Activated T-cell treated with anti-CD3 and anti-CD28 coated beads for 24 hours (primary cell): ENCODE measurements around the gene APOBEC3H.

ENCODE experiments used
- DNase-seq: peaks from one replicate; pipeline ENCODE4 v3.0.0-alpha.2; 2020; ENCODE audit warnings: low read depth

APOBEC3H gene

DNA sequence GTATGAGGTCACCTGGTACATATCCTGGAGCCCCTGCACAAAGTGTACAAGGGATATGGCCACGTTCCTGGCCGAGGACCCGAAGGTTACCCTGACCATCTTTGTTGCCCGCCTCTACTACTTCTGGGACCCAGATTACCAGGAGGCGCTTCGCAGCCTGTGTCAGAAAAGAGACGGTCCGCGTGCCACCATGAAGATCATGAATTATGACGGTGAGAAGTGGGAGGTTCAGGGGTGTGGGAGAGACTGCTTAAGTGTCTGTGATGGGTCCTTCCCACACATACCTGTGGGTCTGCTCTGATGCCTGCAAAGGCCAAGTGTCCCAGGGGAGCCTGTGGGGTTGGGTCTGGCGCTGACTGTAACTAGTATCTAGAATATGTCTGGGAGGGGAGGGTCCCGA is 16.0 kb upstream of the APOBEC3H start:
- DNase-seq = no peak

DNA sequence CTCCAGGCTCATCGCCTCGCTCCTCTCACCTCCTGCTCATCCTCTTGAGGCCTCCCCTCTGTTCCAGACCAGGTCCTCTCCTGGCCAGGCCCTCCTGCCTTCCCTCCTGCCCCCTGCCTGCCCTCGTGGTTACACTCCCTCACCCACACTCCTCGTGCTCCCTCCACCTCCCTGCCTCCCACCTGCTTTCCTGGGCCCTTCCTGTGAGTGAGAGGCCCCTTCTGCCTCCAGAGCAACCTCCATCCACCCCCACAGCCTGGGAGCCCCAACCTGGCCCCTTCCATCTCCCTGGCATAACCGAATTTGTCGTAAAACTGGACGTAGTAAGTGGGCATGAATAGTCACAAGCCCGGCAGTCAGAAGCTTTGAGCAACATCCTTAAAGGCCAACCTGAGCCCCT is 15.4 kb upstream of the APOBEC3H start:
- DNase-seq = no peak

DNA sequence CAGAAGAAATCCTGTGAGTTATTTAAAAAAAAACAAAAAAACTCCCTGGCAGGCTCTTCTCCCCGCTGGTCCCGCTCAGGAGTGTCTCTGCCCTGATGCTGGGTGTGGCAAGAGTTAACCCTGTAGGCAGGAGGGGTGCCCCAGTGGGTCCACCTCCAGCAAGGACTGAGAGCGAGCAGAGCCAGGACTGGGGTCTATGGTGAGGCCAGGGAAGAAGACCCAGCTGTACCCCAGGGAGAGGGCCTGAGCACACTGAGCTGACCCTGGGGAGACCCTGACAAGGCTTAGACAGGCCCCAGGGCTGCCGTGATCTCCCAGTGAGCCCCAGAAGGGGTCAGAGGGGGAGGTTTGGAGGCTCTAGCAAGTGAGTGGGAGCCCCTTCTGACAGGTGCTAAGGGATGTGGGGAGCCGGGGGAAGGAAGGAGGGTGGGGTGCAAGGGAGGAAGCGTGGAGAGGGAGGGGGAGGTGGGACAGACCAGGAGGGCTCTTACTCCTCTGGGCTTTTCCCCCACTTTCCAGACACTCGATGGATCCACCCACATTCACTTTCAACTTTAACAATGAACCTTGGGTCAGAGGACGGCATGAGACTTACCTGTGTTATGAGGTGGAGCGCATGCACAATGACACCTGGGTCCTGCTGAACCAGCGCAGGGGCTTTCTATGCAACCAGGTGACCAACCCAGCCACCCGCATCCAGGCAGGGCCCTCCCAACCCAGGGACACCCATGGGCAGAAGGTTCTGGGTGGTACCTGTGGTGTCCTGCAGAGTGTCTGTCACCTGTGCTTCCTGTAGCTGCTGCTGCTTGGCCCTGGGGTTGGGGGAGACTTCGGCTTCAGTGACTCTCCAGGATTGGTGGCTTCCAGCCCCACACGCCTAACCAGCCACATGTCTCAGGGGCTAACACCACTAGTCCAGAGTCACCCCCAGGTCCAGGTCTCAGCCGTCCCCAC is 13.6 kb upstream of the APOBEC3H start:
- DNase-seq = no peak

DNA sequence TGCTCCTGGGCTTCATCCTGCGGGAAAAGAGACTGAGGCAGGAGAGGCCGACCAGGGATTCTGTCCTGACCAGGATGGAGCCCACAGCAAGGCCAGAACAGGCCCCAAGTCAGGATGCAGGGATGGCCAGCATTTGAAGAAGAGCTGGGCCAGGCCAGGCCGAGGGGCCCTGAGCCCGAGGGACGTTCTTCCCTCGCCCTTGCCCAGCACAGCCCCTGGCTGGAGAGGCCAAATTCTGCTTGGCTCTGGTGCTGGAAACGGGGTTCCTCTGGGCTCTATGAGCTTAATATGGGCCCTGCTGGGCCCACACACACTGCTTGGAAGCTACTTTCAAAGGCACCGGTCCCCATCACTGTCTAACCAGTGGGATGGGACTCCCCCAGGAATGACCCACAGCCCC is 12.4 kb upstream of the APOBEC3H start:
- DNase-seq = no peak

DNA sequence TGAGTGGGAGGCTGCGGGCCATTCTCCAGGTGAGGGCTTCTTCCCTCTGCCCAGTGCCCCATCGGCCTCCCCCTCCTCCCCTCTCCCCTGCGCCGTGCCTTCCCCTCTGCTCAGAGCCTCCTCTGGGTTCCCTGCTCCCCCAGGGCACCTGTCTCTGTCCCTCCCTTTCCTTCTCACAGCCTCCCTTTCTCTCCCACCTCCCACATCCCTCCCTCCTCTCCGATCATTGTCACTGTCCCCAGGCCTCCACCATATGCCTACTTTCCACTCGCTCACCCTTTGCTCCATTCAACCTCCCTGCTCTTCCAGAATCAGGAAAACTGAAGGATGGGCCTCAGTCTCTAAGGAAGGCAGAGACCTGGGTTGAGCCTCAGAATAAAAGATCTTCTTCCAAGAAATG is 9.9 kb upstream of the APOBEC3H start:
- DNase-seq = no peak

DNA sequence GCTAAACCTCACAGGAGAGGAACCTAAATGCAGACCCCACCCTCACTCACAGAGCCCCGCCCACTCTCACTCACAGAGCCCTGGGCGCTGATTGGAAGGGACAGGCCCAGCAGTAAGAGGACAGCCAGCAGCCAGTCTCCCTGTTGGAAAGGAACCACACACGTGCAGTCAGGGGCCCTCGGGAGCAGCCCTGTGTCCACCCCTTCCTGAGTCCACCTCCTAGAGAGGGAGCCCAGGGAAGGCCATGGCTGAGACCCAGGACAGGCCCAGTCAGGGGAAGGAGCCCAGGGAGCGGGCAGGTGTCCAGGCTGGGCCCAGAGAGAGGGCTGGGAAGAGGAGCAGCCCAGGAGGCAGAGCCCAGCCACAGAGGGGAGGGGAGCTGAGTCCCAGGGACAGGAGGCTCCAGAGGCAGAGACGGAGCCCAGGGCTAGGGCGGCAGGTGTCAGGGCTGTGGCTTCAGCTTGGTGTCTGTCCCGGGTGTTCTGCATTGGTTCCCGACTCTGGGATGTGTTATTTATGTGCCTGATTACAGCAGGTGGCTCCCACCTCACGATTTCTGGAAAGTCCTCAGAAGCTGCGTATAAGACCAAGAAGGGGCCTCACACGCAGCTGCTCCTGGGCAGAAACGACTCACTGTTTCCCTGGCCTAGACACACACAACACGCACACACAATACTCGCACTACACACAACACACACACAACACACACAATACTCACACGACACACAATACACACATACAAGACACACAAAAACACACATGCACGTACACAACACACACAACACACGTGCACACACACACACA is 9.0 kb upstream of the APOBEC3H start:
- DNase-seq = no peak

DNA sequence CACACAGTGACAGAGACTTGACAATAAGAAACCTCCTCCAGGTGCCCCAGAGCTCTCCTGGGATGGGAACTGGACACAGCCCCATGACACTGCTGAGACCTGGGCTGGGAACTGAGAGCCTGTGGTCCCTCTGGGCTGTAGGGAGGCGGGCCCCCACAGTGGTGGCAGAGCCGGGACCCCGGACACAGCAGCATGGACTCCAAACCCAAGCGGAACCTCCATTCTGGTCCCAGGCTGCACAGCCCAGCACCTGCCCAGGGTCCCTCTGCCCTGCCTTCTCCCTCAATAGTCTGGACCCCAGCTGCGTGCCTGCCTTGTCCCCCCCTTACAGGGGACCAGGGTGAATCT is 8.4 kb upstream of the APOBEC3H start:
- DNase-seq = no peak

DNA sequence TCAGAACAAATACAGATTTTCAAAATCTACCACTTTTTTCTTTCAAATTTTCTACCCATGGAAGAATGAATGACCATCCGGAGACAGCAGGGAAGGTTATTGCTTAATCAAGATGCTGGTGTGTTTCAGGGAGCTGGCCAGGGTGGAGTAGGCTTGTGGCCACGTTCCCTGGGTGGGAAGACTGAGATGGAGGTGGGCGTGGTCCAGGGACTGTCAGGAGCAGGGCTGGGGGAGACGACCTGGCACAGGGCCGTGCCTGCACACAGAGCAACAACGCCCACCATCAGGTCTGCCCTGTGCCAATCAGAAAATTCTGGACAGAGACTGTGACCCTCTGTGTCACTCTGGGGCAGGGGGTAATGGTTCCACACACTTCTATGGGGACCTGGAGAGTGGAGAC is 7.1 kb upstream of the APOBEC3H start:
- no peak for DNase-seq

DNA sequence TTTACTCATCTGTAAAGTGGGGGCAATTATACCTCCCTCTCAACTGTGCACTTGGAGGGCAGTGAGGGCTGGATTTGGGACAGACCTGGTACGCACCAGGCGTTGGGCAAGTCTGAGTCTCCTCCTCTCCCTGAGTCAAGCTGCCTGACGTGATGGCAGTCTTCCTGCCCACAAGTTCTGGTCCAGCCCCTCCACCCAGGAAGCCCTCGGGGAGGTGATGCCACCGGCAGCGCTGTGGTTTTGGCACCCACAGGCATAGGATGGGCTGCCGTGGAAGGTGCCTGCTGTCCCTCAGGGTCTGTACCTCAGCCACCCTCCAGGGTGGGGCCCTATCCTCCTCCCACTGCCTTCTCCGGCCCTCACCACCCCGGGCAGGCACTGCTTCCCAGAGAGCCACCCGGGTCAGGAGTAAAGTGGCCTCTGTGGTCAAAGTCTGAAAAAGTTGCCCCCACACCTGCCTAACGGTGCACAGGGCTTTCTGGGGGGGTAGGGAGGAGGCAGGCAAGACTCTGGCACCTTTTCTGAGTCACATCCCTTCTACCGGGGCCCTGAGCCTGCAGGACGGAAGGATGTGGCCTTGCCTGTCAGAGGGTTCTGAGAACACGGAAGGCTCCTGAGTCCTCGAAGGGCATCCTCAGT is 6.5 kb upstream of the APOBEC3H start:
- DNase-seq = peak; percentile 62

DNA sequence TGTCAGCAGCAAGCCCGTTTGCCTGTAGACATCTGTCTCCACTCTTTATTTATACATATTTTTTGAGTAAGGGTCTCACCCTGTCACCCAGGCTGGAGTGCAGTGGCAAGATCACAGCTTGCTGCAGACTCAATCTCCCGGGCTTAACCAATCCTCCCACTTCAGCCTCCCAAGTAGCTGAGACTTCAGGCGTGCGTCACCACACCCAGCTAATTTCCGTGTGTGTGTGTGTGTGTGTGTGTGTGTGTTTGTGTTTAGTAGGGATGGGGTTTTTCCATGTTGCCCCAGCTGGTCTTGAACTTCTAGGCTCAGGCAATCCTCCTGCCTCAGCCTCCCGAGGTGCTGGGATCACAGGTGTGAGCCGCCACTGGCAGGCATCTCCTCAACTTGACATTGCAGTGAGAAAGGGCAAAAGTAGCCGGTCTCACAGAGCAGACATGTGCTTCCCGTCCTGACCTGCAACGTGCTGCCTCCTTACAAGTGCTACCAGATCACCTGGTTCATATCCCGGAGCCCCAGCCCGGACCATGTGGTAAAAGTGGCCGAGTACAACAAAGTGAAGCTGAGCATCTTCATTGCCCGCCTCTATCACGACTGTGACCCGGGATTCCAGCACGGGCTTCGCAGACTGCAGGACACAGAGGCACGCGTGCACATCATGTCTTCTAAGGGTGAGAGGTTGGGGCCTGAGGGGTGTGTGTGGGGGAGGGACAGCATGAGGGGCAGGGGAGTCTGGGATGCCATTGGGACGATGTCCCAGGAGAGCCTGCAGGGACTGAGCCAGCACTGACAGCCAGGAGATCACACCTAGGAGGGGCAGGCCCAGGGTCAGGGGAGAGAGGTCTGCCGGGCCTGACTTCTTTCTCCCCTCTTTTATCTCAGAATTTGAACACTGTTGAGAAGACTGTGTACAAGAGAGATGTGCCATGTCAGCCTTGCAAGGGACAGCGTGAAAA is 5.6 kb upstream of the APOBEC3H start:
- no peak for DNase-seq

DNA sequence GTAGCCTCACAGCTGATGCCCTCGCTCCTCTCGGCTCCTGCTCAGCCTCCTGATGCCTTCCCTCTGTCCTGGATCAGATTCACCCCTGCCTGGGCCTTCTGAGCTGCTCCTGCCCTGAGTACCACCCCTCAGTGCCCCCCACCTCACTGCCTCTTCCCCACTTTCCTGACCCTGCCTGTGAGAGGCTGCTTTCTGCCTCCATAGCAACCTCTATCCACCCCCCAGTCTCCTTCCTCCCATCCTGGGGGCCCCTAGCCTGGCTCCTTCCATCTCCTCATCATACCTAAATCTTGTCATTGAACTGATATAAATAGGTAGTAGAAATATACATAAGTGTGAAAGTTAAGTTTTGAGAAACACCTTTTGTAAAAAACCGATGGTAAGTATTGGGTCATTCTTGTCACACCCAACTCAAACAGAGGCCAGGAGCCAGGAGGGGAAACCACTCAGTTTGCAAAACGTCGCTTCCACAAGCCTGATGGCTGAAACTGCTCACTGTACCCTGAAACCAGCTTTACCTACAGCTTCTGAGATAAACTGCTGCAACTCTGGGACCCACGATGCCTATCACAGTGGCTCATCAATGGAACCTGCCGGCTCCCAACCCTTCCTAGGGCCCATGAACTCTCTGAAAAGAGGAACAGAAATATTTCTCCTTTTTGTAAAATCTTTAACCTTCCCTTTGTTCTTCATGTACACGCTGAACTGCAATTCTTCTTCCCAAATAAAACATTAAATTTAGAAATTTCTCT is 4.8 kb upstream of the APOBEC3H start:
- no peak for DNase-seq

DNA sequence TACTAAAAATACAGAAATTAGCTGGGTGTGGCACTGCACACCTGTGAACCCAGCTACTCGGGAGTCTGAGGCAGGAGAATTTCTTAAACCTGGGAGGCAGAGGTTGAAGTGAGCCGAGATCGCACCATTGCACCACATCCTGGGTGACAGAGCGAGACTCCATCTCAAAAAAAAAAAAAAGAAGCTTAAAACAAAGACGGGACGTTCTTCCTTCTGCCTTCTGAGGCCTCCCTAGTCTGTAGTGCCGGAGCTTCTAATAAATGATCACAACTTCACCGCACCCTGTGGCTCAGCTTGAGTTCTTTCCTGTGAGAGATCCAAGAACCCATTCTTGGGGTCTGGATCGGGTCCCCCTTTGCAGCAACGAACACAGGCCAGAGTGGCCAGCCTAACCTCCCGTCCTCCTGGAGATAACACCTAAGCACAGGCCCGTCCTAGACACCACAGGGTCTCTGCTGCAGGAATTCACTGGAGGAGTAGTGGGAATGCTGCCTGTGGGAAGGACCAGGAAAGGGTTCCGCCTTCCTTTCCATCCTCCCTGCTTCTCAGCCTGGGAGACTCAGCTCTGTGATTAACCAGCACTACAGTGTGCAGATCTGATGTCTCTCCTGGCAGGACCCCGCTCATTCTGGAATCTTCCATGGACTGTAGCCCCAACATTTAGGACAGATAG is 2.2 kb upstream of the APOBEC3H start:
- no peak for DNase-seq

DNA sequence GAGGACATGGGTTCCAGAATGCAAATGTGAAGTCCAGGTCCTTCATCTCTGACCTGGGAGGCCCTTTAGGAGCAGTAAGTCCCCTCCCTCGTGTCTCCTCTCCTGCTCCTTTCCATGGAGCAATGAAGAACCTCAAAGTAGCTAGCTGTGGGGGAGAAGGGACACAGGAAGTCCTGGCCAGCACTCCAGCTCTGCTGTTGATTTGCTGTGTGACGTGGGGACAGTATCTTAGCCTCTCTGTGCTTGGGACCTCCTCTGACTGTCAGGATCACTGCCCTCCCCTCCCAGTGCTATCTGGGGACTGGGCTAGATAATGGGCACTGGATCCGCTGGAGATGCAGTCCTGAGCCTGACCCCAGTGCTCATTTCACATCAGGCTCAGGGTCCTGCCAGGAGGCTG is 1.1 kb upstream of the APOBEC3H start:
- no peak for DNase-seq

DNA sequence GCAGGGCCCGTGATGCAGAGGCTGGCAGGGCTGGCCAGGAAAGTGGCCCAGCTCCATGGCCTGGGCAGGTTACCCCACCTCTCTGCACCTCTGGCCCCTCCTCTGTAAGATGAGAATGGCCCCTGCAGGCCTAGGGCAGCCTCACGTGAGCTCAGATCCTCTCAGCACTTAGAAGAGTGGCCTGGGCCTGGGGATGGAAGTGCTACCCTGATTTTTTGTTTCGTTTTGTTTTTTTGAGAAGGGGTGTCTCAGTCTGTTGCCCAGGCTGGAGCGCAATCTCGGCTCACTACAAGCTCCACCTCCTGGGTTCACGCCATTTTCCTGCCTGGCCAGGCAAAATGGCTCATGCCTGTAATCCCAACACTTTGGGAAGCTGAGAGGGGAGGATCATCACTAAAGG is 982 bp downstream of the APOBEC3H start:
- DNase-seq = no peak

DNA sequence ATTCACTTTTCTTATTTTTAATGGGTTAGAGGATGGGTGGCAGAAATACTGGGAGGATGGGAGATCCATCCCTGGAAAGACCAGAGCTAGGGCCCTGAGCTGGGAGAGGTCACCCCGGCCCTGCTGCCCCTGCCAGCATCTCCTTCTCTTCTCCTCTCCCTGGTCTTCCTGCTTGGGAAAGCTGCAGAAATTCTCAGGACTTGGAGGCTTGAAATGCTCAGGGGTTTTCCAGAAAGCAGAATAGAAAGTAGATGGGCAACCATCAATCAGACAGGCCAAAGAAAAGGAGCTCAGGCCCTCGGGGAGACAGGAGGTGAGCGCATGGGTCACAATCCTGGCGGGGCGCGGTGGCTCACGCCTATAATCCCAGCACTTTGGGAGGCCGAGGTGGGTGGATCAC is 1.5 kb downstream of the APOBEC3H start:
- no peak for DNase-seq

DNA sequence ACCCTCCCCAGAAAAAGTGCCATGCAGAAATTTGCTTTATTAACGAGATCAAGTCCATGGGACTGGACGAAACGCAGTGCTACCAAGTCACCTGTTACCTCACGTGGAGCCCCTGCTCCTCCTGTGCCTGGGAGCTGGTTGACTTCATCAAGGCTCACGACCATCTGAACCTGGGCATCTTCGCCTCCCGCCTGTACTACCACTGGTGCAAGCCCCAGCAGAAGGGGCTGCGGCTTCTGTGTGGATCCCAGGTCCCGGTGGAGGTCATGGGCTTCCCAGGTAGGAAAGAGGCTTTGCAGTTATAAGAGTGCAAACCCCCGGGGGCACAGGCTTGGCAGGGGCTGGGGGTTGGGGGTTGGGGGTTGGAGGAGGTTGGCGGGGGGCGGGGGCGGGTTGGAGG is 4.2 kb downstream of the APOBEC3H start:
- no peak for DNase-seq

DNA sequence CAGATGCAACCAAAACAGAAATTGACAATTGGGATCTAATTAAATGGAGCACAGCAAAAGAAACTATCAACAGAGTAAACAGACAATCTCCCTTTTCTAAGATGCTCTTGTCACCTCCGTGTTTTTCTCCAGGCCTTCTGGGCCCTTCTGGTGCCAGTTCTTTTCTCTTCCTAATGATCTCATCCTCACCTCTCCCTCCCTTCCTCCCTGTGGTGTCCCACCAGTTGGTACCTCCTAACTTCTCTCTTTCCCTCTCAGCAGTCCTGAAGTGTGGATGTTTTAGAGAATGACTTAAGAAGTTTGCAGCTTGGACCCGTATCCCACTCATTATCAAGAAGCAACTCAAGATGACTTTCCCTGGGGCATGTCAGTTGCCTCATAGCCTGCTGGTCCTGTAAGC is 6.4 kb downstream of the APOBEC3H start:
- DNase-seq = no peak

DNA sequence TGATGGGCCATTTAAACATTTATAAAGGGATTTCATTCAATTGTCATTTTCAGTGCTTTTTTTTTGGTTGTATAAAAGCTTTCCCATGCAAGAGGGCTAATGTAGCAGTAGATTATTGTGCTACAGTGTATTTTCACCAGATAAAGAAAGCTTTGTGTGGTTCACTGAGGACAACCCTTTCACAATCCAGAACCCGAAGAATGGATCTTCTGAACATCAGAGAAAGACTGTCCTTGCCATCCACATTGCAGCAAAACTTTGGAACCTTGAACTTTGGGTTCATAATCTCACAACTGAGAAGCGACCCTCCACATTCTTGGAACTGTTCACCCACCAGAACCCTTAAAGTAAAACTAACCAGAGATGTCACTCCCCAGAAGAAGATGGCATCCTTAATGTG is 9.3 kb downstream of the APOBEC3H start:
- DNase-seq = no peak

DNA sequence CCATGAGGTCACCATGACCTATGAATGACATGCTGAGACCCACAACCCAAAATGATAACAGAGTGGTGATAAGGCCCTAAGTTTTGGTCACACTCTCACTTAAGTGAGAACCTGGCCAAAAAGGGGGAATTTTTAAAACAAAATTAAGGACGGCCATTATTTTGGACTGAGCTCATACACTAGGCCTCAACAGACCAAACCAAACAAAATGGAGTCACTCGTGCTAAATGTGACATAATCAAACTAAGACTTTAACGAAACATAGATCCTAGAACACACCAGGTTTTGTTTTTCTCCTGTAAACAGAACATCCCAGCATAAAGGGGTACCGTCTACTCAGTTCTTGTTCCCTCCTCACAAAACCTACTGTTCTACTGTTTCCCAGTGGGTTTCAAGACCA is 11.4 kb downstream of the APOBEC3H start:
- DNase-seq = no peak

DNA sequence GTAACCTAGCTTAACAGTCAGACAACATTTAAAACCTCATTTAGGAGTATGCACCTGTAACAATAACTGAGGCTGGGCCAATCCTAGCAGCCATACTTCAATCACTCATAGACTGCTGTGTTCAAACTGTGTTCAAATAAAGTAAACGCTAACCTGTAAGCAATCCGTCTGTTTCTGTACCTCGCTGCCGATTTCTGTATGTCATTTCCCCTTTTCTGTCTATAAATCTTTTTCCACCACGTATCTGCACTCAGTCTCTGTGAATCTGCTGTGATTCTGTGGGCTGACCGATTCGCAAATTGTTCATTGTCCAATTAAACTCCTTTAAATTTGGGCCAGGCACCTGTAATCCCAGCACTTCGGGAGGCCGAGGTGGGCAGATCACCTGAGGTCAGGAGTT is 12.3 kb downstream of the APOBEC3H start:
- DNase-seq = no peak
